GM23248 (cell line): Measurements from ENCODE around the gene DPPA3.

Source experiments
- EZH2 ChIP-seq: fragments of 200-600 bp; sonication (generic); IDR thresholded peaks from 2 replicates; pipeline ENCODE4 v1.6.1; 2018; ENCODE audit warnings: antibody characterized with exemption, mild to moderate bottlenecking; ENCODE audit not compliant: insufficient read depth, poor library complexity, severe bottlenecking
- EZH2phosphoT487 ChIP-seq: fragments of 200-600 bp; sonication (generic); IDR thresholded peaks from 2 replicates; pipeline ENCODE4 v1.6.1; 2018; ENCODE audit warnings: antibody characterized with exemption, moderate library complexity, mild to moderate bottlenecking, low read depth; ENCODE audit not compliant: insufficient read depth

- TF ChIP-seq EZH2phosphoT487 (no peak), EZH2 (no peak)
Measured at GRCh38 chr12:7679251-7680045, 31.8 kb upstream of the DPPA3 start.
